ENCODE results near the gene SLC16A3.

GRCh38 chr17:82228278-82228841, 482 bp upstream of the SLC16A3 start:
- TF ChIP-seq, protein P1, sequence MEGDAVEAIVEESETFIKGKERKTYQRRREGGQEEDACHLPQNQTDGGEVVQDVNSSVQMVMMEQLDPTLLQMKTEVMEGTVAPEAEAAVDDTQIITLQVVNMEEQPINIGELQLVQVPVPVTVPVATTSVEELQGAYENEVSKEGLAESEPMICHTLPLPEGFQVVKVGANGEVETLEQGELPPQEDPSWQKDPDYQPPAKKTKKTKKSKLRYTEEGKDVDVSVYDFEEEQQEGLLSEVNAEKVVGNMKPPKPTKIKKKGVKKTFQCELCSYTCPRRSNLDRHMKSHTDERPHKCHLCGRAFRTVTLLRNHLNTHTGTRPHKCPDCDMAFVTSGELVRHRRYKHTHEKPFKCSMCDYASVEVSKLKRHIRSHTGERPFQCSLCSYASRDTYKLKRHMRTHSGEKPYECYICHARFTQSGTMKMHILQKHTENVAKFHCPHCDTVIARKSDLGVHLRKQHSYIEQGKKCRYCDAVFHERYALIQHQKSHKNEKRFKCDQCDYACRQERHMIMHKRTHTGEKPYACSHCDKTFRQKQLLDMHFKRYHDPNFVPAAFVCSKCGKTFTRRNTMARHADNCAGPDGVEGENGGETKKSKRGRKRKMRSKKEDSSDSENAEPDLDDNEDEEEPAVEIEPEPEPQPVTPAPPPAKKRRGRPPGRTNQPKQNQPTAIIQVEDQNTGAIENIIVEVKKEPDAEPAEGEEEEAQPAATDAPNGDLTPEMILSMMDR (IDR thresholded peaks at IDR 0.05): no peak
- TF ChIP-seq POLR2A (IDR thresholded peaks at IDR 0.05) (no peak), POLR2AphosphoS5 (IDR thresholded peaks at IDR 0.05) (peak in 1 of 3 donors; percentile 39)

All from breast epithelium (tissue), 3 donors.